PC-3 (cell line): ENCODE data around the gene SFMBT2.
"Not testable (repeated sequence)": the region's sequence is repeated elsewhere in the genome, so short reads cannot be mapped to it uniquely, and the experiment has no call there.

ENCODE experiments used
- EZH2 ChIP-seq: fragments of 300-600 bp; sonication (generic); IDR thresholded peaks from one replicate; pipeline ENCODE4 v1.6.1; 2017; ENCODE audit warnings: antibody characterized with exemption, mild to moderate bottlenecking, low read length; ENCODE audit not compliant: unreplicated experiment
- EZH2phosphoT487 ChIP-seq: fragments of 300-600 bp; sonication (generic); IDR thresholded peaks from 2 replicates; pipeline ENCODE4 v1.6.1; 2018; ENCODE audit warnings: mild to moderate bottlenecking, antibody characterized with exemption, low read length, borderline replicate concordance
- TF ChIP-seq, protein P1 (sequence below): fragments of 300-600 bp; sonication (generic); conservative IDR thresholded peaks from 2 replicates; pipeline ENCODE4 v1.5.1; 2017; ENCODE audit warnings: antibody characterized with exemption, low read depth, mild to moderate bottlenecking, low read length

GRCh38 chr10:7190772-7191171, 220.1 kb downstream of the SFMBT2 start:
- TF ChIP-seq, protein P1, sequence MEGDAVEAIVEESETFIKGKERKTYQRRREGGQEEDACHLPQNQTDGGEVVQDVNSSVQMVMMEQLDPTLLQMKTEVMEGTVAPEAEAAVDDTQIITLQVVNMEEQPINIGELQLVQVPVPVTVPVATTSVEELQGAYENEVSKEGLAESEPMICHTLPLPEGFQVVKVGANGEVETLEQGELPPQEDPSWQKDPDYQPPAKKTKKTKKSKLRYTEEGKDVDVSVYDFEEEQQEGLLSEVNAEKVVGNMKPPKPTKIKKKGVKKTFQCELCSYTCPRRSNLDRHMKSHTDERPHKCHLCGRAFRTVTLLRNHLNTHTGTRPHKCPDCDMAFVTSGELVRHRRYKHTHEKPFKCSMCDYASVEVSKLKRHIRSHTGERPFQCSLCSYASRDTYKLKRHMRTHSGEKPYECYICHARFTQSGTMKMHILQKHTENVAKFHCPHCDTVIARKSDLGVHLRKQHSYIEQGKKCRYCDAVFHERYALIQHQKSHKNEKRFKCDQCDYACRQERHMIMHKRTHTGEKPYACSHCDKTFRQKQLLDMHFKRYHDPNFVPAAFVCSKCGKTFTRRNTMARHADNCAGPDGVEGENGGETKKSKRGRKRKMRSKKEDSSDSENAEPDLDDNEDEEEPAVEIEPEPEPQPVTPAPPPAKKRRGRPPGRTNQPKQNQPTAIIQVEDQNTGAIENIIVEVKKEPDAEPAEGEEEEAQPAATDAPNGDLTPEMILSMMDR: not testable (repeated sequence)
- not testable (repeated sequence) for TF ChIP-seq EZH2, EZH2phosphoT487
